H1 (cell line): Measurements from ENCODE around the gene THAP4. TPM values are rescaled to one million over a fixed set of nuclear protein-coding genes. Genes with fewer than 3 reads are reported as not detected.

Experiments used
- CTCF ChIA-PET: fragments of 300-600 bp; sonication (Branson Sonifier 250); formaldehyde crosslinking; loops from one replicate; lab custom pipeline; 2021; ENCODE audit not compliant: partially characterized antibody; lab: Charles Lee
- POLR2A ChIA-PET: fragments of 300-600 bp; sonication (Branson Sonifier 250); formaldehyde crosslinking; loops from one replicate; lab custom pipeline; 2021; ENCODE audit warnings: inconsistent platforms; ENCODE audit not compliant: partially characterized antibody; lab: Charles Lee
- DNase-seq, 2 experiments: peaks; one replicate each; pipeline versions ENCODE4 v3.0.0 to v3.0.0-alpha.2; 2010 to 2022; ENCODE audit warnings: low spot score in 2 of 2, low read depth in 1 of 2, mixed read lengths in 1 of 2
- FAIRE-seq: peaks from 2 replicates; lab custom pipeline; 2011; peaks lifted over from hg19 to GRCh38; lab: Jason Lieb, UNC
- H2AFZ ChIP-seq: 2 replicates; pipeline ENCODE4 v1.8.1; 2012; ENCODE audit warnings: low read length, inconsistent platforms
- H2AK5ac ChIP-seq: 2 replicates; pipeline ENCODE4 v1.6.1; 2013; ENCODE audit warnings: low read depth, low read length
- H2BK120ac ChIP-seq: replicated peaks from 2 replicates; pipeline ENCODE3; 2013; ENCODE audit warnings: low read depth, low read length, inconsistent platforms
- H2BK12ac ChIP-seq: 2 replicates; pipeline ENCODE4 v1.6.1; 2013; ENCODE audit warnings: low read depth, low read length
- H2BK15ac ChIP-seq: 2 replicates; pipeline ENCODE4 v1.6.1; 2013; ENCODE audit warnings: low read length
- H2BK20ac ChIP-seq: 2 replicates; pipeline ENCODE4 v1.6.1; 2013; ENCODE audit warnings: low read length
- H2BK5ac ChIP-seq: 2 replicates; pipeline ENCODE4 v1.6.1; 2013; ENCODE audit warnings: low read depth, low read length
- H3K14ac ChIP-seq: 2 replicates; pipeline ENCODE4 v1.6.1; 2013; ENCODE audit warnings: inconsistent platforms; ENCODE audit not compliant: insufficient read length
- H3K18ac ChIP-seq: 2 replicates; pipeline ENCODE4 v1.6.1; 2013; ENCODE audit warnings: low read length; ENCODE audit errors: extremely low read depth
- H3K23ac ChIP-seq: 2 replicates; pipeline ENCODE4 v1.6.1; 2013; ENCODE audit warnings: inconsistent platforms; ENCODE audit not compliant: insufficient read length
- H3K23me2 ChIP-seq: 2 replicates; pipeline ENCODE4 v1.6.1; 2013; ENCODE audit warnings: low read depth, low read length
- H3K27ac ChIP-seq: 2 replicates; pipeline ENCODE4 v1.6.1; 2011; ENCODE audit warnings: low read depth, low read length, inconsistent platforms
- H3K27me3 ChIP-seq, 4 experiments: replicated peaks in 1 of 4; 1 replicate in 1 of 4; 2 replicates in 3 of 4; pipeline versions ENCODE4 v1.6.1 to v1.8.1; 2011 to 2013; ENCODE audit warnings: low read length in 3 of 4, mild to moderate bottlenecking in 3 of 4, inconsistent platforms in 2 of 4, mixed read lengths in 2 of 4, moderate library complexity in 1 of 4; ENCODE audit not compliant: control insufficient read depth in 3 of 4, insufficient read depth in 3 of 4; ENCODE audit errors: extremely low read depth in 1 of 4
- H3K36me3 ChIP-seq, 4 experiments: 2 replicates each; pipeline versions ENCODE4 v1.6.1 to v1.8.1; 2011 to 2013; ENCODE audit warnings: mild to moderate bottlenecking in 4 of 4, low read length in 3 of 4, moderate library complexity in 2 of 4, control low read depth in 1 of 4, inconsistent platforms in 1 of 4; ENCODE audit not compliant: insufficient read depth in 4 of 4, control insufficient read depth in 2 of 4
- H3K4ac ChIP-seq: replicated peaks from 2 replicates; pipeline ENCODE3; 2013; ENCODE audit warnings: low read length, low read depth, mixed read lengths, inconsistent platforms; ENCODE audit not compliant: insufficient read length
- H3K4me1 ChIP-seq, 4 experiments: replicated peaks in 1 of 4; 1 replicate in 1 of 4; 2 replicates in 3 of 4; pipeline versions ENCODE4 v1.6.1 to v1.8.1; 2011 to 2013; ENCODE audit warnings: low read length in 3 of 4, inconsistent platforms in 2 of 4, mixed read lengths in 1 of 4; ENCODE audit not compliant: insufficient read depth in 4 of 4, control insufficient read depth in 3 of 4
- H3K4me2 ChIP-seq, 2 experiments: 2 replicates each; pipeline versions ENCODE4 v1.6.1 to v1.8.1; 2011 to 2013; ENCODE audit warnings: low read depth in 2 of 2, low read length in 2 of 2, control low read depth in 1 of 2, inconsistent platforms in 1 of 2, mild to moderate bottlenecking in 1 of 2; ENCODE audit not compliant: insufficient read depth in 1 of 2
- H3K4me3 ChIP-seq, 4 experiments: fragments of 200-600, 300-600 bp in 1 of 4; sonication (generic), shearing (Covaris generic), sonication (Bioruptor Twin) in 1 of 4; 2 replicates each; pipeline versions ENCODE4 v1.5.1 to v1.8.1; 2011 to 2016; ENCODE audit warnings: low read length in 4 of 4, low read depth in 3 of 4, control low read depth in 2 of 4, inconsistent platforms in 2 of 4, mild to moderate bottlenecking in 2 of 4, mixed read lengths in 1 of 4, moderate library complexity in 1 of 4; ENCODE audit not compliant: insufficient read depth in 2 of 4; ENCODE audit errors: extremely low read depth in 1 of 4
- H3K56ac ChIP-seq: replicated peaks from 2 replicates; pipeline ENCODE3; 2013; ENCODE audit warnings: low read depth, mild to moderate bottlenecking, mixed read lengths, low read length, inconsistent platforms; ENCODE audit not compliant: insufficient read length
- H3K79me1 ChIP-seq: 2 replicates; pipeline ENCODE4 v1.6.1; 2013; ENCODE audit warnings: low read depth, low read length, control low read depth
- H3K79me2 ChIP-seq, 2 experiments: 2 replicates each; pipeline versions ENCODE4 v1.6.1 to v1.8.1; 2012 to 2013; ENCODE audit warnings: low read length in 2 of 2, mild to moderate bottlenecking in 2 of 2, inconsistent platforms in 1 of 2; ENCODE audit not compliant: insufficient read depth in 2 of 2, control insufficient read depth in 1 of 2
- H3K9ac ChIP-seq, 4 experiments: replicated peaks in 1 of 4; 1 replicate in 1 of 4; 2 replicates in 3 of 4; pipeline versions ENCODE4 v1.6.1 to v1.8.1; 2011 to 2013; ENCODE audit warnings: low read depth in 3 of 4, low read length in 3 of 4, control low read depth in 2 of 4, mild to moderate bottlenecking in 2 of 4, moderate library complexity in 2 of 4, inconsistent platforms in 1 of 4; ENCODE audit errors: extremely low read depth in 1 of 4
- H3K9me3 ChIP-seq, 2 experiments: 2 replicates each; pipeline versions ENCODE4 v1.6.1 to v1.8.1; 2012 to 2013; ENCODE audit warnings: mild to moderate bottlenecking in 2 of 2, moderate library complexity in 2 of 2, control low read depth in 1 of 2, inconsistent platforms in 1 of 2, low read depth in 1 of 2, low read length in 1 of 2, mixed read lengths in 1 of 2; ENCODE audit not compliant: insufficient read depth in 2 of 2
- H4K20me1 ChIP-seq, 2 experiments: replicated peaks in 1 of 2; 2 replicates each; pipeline versions ENCODE3 to v1.8.1; 2011 to 2013; ENCODE audit warnings: inconsistent platforms in 2 of 2, low read length in 2 of 2, mild to moderate bottlenecking in 1 of 2; ENCODE audit not compliant: insufficient read depth in 2 of 2, control insufficient read depth in 1 of 2
- H4K5ac ChIP-seq: 2 replicates; pipeline ENCODE4 v1.6.1; 2013; ENCODE audit warnings: low read length, low read depth, mixed read lengths, inconsistent platforms; ENCODE audit not compliant: insufficient read length
- H4K8ac ChIP-seq: 2 replicates; pipeline ENCODE4 v1.8.0; 2013; ENCODE audit warnings: mild to moderate bottlenecking, moderate library complexity, low read length, inconsistent platforms; ENCODE audit not compliant: insufficient read depth; ENCODE audit errors: extremely low read depth
- H4K91ac ChIP-seq: replicated peaks from 2 replicates; pipeline ENCODE3; 2013; ENCODE audit warnings: low read length, mixed read lengths, inconsistent platforms; ENCODE audit not compliant: insufficient read length
- CREB1 ChIP-seq: IDR thresholded peaks from 2 replicates; pipeline ENCODE4 v1.6.1; 2012; ENCODE audit warnings: inconsistent platforms
- E2F6 ChIP-seq: IDR thresholded peaks from 2 replicates; pipeline ENCODE4 v1.6.1; 2012; ENCODE audit warnings: inconsistent platforms
- EP300 ChIP-seq, 2 experiments: IDR thresholded peaks; 1 replicate in 1 of 2; 2 replicates in 1 of 2; pipeline ENCODE4 v1.6.1; 2011 to 2012; ENCODE audit warnings: low read depth in 2 of 2, low read length in 2 of 2, mild to moderate bottlenecking in 2 of 2, borderline replicate concordance in 1 of 2, inconsistent platforms in 1 of 2, moderate library complexity in 1 of 2
- JUN ChIP-seq: IDR thresholded peaks from 2 replicates; pipeline ENCODE4 v1.6.1; 2011; ENCODE audit warnings: low read depth, mild to moderate bottlenecking, improper control_type of control experiment, low read length
- MAFK ChIP-seq: IDR thresholded peaks from 2 replicates; pipeline ENCODE4 v1.6.1; 2012; ENCODE audit warnings: low read depth, mild to moderate bottlenecking, improper control_type of control experiment, low read length
- NANOG ChIP-seq: IDR thresholded peaks from 2 replicates; pipeline ENCODE4 v1.6.1; 2011; ENCODE audit warnings: low read length, low read depth, mild to moderate bottlenecking, inconsistent platforms; ENCODE audit not compliant: insufficient read depth, poor library complexity, severe bottlenecking
- RXRA ChIP-seq: IDR thresholded peaks from 2 replicates; pipeline ENCODE4 v1.6.1; 2011; ENCODE audit warnings: low read depth, mild to moderate bottlenecking, low read length, moderate library complexity; ENCODE audit not compliant: insufficient read depth
- USF2 ChIP-seq: IDR thresholded peaks from 2 replicates; pipeline ENCODE4 v1.6.1; 2011; ENCODE audit warnings: low read length, improper control_type of control experiment
- WGBS, 2 experiments: shearing (Covaris generic) in 1 of 2; methylation state at CpG; one replicate each; pipeline versions ENCODE4 v1.1.6 to v1.1.7; 2013 to 2015; ENCODE audit warnings: low lambda C conversion rate in 2 of 2, mixed read lengths in 2 of 2, inconsistent platforms in 1 of 2, low coverage in 1 of 2, missing lambda C conversion rate in 1 of 2; ENCODE audit not compliant: insufficient replicate concordance in 2 of 2, insufficient coverage in 1 of 2, insufficient read length in 1 of 2; ENCODE audit errors: extremely low coverage in 1 of 2, missing lambda C conversion rate in 1 of 2; 5-methylcytosine and 5-hydroxymethylcytosine counted together
- polyA plus RNA-seq, 7 experiments: library from polyadenylated mRNA; depleted of rRNA in 3 of 7; stranded (reverse) in 5 of 7; unstranded in 2 of 7; fragments of >200 nt in 5 of 7; fragments of 200-250 nt in 2 of 7; gene quantifications; 1 replicate in 5 of 7; 2 replicates in 1 of 7; 4 replicates in 1 of 7; pipeline versions ENCODE4 v1.2.1 to v1.2.3, GENCODE V29; 2011 to 2013; ENCODE audit warnings: missing spikeins in 2 of 7, mixed read lengths in 2 of 7
- total RNA-seq: library from RNA; stranded (reverse); fragmentation: NEBNext Ultra II Directional; extraction: Animal tissue kit (Norgen Biotek cat#: 25700); gene quantifications from 2 replicates; pipeline ENCODE4 v1.2.1, GENCODE V29; 2021

The THAP4 gene
- total and polyA plus RNA-seq, 2 of the 8 experiments (the other 6 are each of a cell fraction or from before 2014, with no cell fraction given) = 78.9 to 83.6 TPM

GRCh38 chr2:241545106-241545505 lies 91.9 kb downstream of the THAP4 start:
- Histone ChIP-seq H4K8ac (no peak overlapping the region), H3K9ac (no peak overlapping the region), H3K4me1 (peaks cover 4 to 10% (median 7%) of the 10 kb centered on the region in 4 experiments), H3K23me2 (peaks cover 21% of the 10 kb centered on the region; the same call in 1 of the 2 replicates), H3K79me2 (no peaks in the 10 kb centered on the region), H4K91ac (no peak overlapping the region), H3K27me3 (peaks cover 18 to 33% (median 29%) of the 10 kb centered on the region in 4 experiments), H3K18ac (no peak overlapping the region), H3K4me2 (no peak overlapping the region), H3K23ac (no peak overlapping the region), H2AFZ (no peak overlapping the region), H3K9me3 (no peaks in the 10 kb centered on the region), H3K14ac (no peak overlapping the region), H3K27ac (no peak overlapping the region), H3K4ac (no peak overlapping the region), H3K56ac (no peak overlapping the region), H3K36me3 (no peaks in the 10 kb centered on the region), H2BK12ac (no peak overlapping the region), H2BK20ac (no peak overlapping the region), H2BK5ac (no peak overlapping the region), H4K20me1 (peaks cover 0 to 5% of the 10 kb centered on the region in 2 experiments), H3K4me3 (no peak overlapping the region), H2AK5ac (no peak overlapping the region), H3K79me1 (no peaks in the 10 kb centered on the region), H2BK120ac (no peak overlapping the region), H4K5ac (no peak overlapping the region), H2BK15ac (no peak overlapping the region)
- ChIA-PET POLR2A (interaction anchor here (0.6 to 0.7 kb wide), 3 partner anchors 14 to 242 kb away, joined by 3 to 4 read pairs (median 3); no protein-coding TSS in a partner anchor), CTCF (no interaction called here)
- DNase-seq (no peak), FAIRE-seq (no peak)
- TF ChIP-seq CREB1 (no peak), RXRA (no peak), USF2 (no peak), E2F6 (no peak), JUN (no peak), MAFK (no peak), EP300 (IDR thresholded peaks at IDR 0.05; ENCODE audit: borderline replicate concordance in 1 of 2, low read depth in 2 of 2, low read length in 2 of 2) (no peak), NANOG (no peak)
- 98% methylated on average over 10 of the region's 10 CpGs; no CpG with 5 or more reads in 1 of the 2 experiments for WGBS, 2 experiments
